Vagina (tissue), 2 donors: ENCODE measurements around the gene S1PR3.

Source experiments
- CTCF ChIP-seq, 3 experiments: fragments of 450-650 bp in 2 of 3; fragments of 200-600 bp in 1 of 3; sonication (generic) in 1 of 3; IDR thresholded peaks; one replicate each; pipeline ENCODE4 v1.5.1; 2017 to 2019; ENCODE audit warnings: antibody characterized with exemption in 3 of 3, mild to moderate bottlenecking in 2 of 3, moderate library complexity in 2 of 3
- POLR2A ChIP-seq, 2 donors: fragments of 450-650 bp; IDR thresholded peaks; one replicate each; pipeline ENCODE4 v1.6.1; 2017; ENCODE audit warnings: antibody characterized with exemption in 2 of 2, mild to moderate bottlenecking in 2 of 2, moderate library complexity in 2 of 2

GRCh38 chr9:88990729-88991065 is 571 bp upstream of the S1PR3 start:
- no peak for TF ChIP-seq POLR2A (IDR thresholded peaks at IDR 0.05)
- no peak for TF ChIP-seq CTCF (IDR thresholded peaks at IDR 0.05)
